Activated T-cell treated with anti-CD3 and anti-CD28 coated beads for 1 hour (primary cell): ENCODE data around the gene SLCO2A1.

Experiments used
- DNase-seq: peaks from one replicate; pipeline ENCODE4 v3.0.0-alpha.2; 2020; ENCODE audit warnings: low read depth

The SLCO2A1 gene

DNA sequence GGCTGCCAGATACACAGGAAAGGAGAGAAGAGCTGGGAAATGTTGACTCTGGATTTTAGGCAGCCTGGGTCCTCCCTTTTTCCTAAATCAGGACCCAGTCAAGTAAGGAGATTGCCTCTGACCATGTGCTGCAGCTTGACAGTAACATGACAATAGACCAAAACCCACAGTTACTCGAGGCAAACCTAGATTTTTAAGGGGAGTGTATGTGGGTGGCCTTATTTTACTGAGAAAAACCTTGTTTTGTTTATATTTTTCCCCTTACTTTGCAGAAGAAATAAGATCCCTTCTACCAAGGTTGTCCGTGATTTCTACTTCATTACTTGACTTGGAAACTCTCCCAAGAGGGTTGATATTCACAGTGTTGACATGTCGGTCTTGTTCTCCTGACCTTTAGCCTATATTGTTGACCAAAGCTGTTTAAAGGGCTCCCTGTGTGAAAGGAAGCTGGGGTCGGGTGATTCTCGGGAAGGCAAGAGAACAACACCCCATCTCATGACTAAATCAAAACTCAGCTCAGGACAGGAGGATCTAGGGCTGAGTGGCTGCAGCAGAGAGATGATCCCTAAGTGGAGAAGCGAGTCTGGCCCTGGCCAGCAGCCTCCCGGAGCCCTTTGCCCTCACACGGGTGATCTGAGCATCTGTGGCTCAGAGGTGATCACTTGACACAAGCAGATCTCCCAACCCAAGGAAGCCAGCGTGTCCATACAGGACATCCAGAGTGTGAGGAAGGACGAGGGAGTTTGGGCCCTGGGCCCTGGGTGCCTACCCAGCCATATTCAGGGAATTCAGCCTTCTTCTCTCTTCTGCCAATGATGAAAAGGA lies 31.0 kb upstream of the SLCO2A1 start:
- no peak for DNase-seq

DNA sequence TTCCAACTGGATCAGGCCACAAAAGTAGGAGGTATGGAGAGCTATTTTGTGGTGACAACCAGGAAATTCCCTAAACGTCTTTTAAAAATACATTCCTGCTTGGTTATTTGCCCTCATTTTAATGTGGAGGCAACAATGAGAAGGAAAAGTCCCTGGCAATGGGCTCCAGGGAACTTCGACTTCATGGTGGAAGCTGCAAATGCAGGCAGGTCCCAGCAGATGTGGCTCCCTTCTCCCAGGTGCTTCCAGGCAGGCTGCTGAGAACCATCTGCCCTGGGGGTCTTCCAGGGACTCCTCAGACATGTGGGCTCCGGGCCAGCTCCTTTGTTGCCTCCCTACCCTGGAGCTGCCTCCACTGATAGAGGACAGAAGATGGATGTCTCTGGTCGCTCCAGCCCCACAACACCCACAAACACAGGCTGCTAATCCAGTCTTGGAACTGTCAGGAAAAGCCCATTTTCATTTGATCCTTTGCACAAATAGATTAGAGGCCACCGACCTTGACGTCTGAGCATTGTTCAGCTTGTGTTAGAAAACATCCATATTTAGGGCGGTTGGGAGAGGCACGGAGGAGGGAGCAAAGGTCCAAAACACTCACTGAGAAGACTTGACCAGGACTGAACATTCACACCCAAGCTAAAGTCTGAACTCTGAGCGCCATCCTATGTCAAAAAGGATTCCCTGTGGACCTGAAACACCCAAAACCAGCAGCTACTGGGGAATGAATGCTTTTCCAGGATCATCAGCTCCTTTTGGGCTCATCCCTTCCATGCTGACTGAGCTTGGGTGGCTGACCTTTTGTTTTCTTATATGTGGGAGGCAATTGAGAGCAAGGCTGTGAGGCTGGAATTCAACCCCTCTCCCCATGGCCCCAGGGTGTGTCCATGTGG lies 30.2 kb upstream of the SLCO2A1 start:
- DNase-seq: no peak

DNA sequence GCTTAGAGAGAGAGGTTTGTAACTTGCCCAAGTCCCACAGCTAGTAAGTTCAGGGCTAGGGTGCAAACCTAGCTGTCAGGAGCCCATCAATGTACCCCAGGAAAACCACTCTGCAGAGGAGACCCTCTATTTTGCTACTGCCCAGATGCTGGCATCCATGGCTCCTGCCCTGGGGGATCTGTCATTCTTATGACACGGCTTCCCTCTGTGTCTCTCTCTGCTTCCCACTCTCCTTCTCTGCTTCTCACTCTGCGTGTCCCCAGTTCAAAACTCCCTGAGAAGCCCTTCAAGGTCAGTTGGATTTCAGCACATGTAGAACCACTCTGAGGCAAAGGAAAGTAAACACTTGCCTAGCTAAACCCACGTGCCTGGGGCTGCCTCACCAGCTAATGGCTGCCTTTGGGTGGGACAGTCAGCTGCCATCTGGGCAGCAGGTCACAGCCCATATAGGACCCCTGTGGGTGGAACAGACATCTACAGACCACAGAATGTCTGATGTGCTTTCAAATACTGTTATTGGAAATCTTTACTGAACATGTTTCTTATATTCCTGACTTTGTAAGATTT lies 29.4 kb upstream of the SLCO2A1 start:
- DNase-seq: no peak

GRCh38 chr3:134057654-134058110 lies 28.0 kb upstream of the SLCO2A1 start:
- no peak for DNase-seq

DNA sequence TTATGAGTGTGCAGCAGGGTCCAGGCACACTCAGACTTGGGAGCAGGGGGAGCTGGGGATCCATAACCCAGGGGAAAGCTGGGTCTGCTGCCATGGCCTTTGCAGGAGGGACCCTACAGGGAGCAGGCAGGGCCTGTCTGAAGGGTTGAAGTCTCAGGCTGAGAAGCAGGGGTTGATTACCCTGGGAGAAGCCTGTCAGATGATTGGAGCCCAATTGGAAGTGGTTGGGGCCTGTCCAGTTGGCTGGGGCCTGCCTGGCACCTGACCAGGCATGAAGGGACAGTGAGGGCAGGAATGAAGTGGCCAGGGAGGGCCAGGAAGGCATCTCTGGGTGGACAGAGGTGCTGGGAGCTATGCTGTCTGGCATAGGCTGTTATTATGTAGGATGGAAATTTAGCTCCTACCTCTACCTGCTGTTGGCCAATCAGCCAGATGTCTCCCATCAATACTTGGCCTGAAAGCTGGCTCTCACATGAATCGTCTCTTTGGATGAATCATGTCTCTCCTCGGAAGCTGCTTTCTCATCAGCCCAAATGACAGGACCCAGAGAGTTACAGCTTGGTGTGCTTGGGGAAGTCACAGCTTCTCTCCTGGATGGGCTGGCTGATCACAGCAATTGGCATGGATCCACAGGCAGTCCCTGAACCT lies 27.4 kb upstream of the SLCO2A1 start:
- DNase-seq: no peak

DNA sequence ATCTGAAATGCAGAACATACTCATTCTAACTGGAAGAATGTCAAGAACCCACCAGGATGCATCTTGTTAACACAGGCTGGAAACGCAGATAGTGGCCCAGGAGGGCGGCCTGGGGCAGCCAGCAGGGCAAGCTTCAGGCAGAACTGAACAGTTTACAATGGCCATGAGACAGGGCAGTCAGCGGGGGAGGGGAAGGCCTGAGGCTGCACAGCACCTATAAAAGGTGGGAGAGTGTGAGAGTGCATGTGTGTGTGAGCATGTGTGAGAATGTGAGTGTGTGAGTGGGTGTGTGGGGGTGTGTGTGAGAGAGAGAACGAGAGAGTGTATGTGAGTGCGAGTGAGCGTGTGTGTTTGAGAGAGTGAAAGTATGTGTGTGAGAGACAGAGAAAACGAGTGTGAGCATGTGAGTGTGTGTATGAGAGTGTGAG lies 26.8 kb upstream of the SLCO2A1 start:
- no peak for DNase-seq

GRCh38 chr3:134055661-134056060 lies 25.9 kb upstream of the SLCO2A1 start:
- DNase-seq: no peak

- DNase-seq: no peak
These were observed 25.2 kb upstream of the SLCO2A1 start for GRCh38 chr3:134054881-134055280.

GRCh38 chr3:134054231-134054630 lies 24.5 kb upstream of the SLCO2A1 start:
- DNase-seq: no peak

DNA sequence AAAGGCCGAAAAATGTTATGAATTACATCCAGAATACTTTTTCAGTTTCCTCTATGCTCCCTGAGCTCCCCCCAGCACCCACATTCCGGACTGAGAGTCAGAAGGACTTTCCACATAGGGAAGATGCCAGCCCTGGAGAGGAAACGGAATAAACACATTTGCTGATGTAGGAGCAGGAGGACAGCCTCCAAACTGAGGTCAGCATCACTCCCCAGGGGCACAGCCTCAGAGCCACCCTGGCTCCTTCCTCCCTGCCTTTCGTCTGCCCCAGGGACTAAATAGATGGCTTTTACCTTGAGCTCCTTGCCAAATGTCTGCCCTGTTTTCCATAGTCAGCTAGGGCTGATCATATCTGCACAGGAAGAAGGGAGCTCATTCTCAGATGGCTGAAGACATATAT lies 22.6 kb upstream of the SLCO2A1 start:
- DNase-seq: no peak

DNA sequence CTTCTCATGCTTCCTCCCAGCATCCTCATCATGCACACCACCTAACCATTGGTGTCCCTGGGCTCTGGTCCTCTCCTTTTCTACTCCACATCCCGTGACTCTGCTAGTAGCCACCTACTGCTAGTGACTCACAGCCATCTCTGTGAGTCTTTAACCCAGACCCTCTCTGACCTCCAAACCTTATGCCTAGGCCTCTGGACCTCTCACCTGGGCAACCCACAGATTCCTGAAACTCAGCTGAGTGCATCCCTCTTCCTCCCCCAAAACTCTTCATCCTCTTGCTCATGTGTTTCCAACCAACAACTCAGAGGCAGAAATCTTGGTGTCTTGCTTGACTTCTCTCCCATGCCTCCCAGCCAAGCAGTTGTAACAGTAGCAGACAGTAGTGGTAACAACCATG lies 20.0 kb upstream of the SLCO2A1 start:
- no peak for DNase-seq

DNA sequence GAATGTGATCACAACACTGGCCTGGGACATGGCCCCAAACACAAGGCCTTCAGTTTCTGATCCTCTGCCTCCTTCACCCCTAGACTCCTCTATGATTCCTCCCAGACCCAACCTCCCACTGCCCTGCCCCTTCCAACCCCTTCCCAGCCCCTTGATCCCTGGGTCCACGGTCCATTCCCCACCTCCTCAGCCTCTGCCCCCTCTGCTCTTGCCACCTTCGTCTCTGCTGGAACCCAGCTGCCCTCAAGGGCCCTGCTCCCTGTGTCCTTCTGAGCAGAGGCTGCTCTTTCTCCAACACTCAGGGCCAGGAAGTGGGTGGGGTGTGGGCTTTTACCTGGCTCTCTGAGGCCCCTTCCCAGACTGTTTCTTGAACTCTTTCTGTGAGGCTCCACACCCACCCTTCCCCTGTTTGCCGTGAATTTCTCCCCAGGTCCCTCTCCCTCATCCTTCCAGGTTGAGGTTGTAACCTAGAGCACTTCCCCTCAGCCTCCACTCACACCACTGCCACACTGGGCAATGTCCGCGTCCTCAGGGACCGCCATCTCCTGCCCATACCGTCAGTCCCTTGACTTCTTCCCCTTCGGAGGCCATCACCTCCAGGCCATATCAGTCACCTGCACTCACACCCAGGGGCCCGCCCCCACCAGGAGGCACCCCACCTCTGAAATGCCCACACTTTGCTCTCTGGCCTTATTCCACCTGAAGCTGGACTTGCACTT lies 18.7 kb upstream of the SLCO2A1 start:
- no peak for DNase-seq

GRCh38 chr3:134044459-134044858 lies 14.7 kb upstream of the SLCO2A1 start:
- no peak for DNase-seq

DNA sequence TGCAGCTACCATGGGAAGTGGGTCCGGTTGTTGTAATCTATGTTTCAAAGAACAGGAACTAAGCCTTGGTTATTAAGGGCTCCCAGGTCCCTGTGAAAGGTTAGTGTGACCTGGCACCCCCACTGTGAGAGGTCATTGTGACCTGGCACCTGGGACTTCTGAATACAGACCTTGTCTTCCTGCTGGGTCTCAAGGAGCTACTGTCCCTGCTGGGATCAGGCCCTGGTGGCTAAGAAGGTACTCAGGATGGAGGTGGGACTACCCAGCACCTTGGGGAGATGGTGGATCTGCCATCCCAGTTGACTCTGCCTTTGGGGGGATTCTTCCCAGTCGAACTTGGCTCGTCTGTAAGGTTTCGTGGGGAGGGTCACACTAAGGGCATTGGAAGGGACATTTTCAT lies 10.3 kb upstream of the SLCO2A1 start:
- no peak for DNase-seq

GRCh38 chr3:134039161-134039862 lies 9.6 kb upstream of the SLCO2A1 start:
- DNase-seq: no peak

GRCh38 chr3:134038716-134039115 lies 9.0 kb upstream of the SLCO2A1 start:
- no peak for DNase-seq

DNA sequence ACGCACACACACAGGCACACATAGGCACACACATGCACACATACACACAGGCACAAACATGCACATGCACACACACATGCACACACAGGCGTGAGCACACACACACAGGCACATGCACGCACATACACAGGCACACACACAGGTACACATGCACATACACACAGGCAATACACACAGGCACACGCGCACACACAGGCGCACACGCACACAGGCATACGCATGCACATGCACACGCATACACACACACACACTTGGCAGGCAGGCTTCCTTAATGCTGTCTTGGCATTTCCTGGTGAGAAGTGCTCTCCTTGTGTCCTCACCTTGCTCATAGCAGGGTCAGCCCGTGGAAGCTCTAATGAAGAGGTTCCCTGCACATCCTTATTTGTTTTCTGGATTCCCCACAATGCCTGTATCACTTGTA lies 8.4 kb upstream of the SLCO2A1 start:
- no peak for DNase-seq

- no peak for DNase-seq
These were observed 7.4 kb upstream of the SLCO2A1 start for GRCh38 chr3:134037168-134037567.

DNA sequence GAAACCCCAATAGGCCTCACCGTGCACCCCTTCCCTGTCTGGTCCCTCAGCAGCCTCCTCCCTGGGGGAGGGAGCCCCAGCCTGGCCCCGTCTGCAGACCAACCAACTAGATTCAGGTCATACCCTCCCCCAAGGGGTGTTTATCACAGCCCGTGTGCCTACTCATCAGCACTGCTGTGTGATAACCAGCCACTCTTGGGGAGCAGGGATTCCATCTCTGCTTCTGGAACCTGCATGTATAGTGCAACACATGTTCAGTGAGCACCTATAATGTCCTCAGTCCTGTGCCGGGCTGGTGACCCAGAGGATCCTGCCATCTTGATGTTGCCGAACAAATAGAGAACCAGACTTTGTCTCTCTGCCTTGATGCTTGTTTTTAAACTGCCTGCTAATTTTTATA lies 6.6 kb upstream of the SLCO2A1 start:
- DNase-seq: no peak

GRCh38 chr3:134035836-134036235 lies 6.1 kb upstream of the SLCO2A1 start:
- no peak for DNase-seq
